Muscle of leg (tissue), 11 donors: ENCODE results near the gene SCN2A. TPM values are rescaled to one million over a fixed set of nuclear protein-coding genes. Genes with fewer than 3 reads are reported as not detected.

Source experiments
- DNase-seq: peaks from one replicate; pipeline ENCODE4 v3.0.0; 2013
- H3K27ac ChIP-seq: one replicate; pipeline ENCODE4 v1.5.1; 2013; ENCODE audit warnings: mild to moderate bottlenecking, low read length, control low read depth
- H3K27me3 ChIP-seq: one replicate; pipeline ENCODE4 v1.6.1; 2013; ENCODE audit warnings: low read length; ENCODE audit not compliant: control insufficient read depth, insufficient read depth
- H3K36me3 ChIP-seq: one replicate; pipeline ENCODE4 v1.6.1; 2013; ENCODE audit warnings: low read length; ENCODE audit not compliant: control insufficient read depth, insufficient read depth
- H3K4me1 ChIP-seq: one replicate; pipeline ENCODE4 v1.6.1; 2013; ENCODE audit warnings: low read length; ENCODE audit not compliant: control insufficient read depth, insufficient read depth
- H3K4me3 ChIP-seq: one replicate; pipeline ENCODE4 v1.5.1; 2013; ENCODE audit warnings: low read length, control low read depth
- H3K9me3 ChIP-seq: replicated peaks from 2 replicates; pipeline ENCODE4 v1.6.1; 2013; ENCODE audit warnings: low read depth, low read length; ENCODE audit not compliant: control insufficient read depth
- WGBS: methylation state at CpG from one replicate; pipeline ENCODE4 v1.1.5; 2013; ENCODE audit warnings: missing lambda C conversion rate; ENCODE audit not compliant: insufficient coverage; 5-methylcytosine and 5-hydroxymethylcytosine counted together
- polyA plus RNA-seq, 8 donors: library from polyadenylated mRNA; unstranded; fragments of 120-200 nt; gene quantifications; one replicate each; pipeline versions ENCODE4 v1.2.1 to v1.2.3, GENCODE V29; 2013; ENCODE audit warnings: inconsistent platforms in 1 of 8, low replicate concordance in 1 of 8; ENCODE audit not compliant: insufficient read length in 8 of 8, insufficient read depth in 1 of 8
- total RNA-seq: library from RNA; stranded (reverse); fragments of 120-200 nt; gene quantifications from one replicate; pipeline ENCODE4 v1.2.4, GENCODE V29; 2013

The SCN2A gene
- total and polyA plus RNA-seq, 9 donors = 0.01 to 0.09 (median 0.05) TPM; not detected in 1

- no CpG with 5 or more reads among the region's 5 CpGs for WGBS
- Histone ChIP-seq H3K27me3 (no peaks in the 10 kb centered on the region), H3K27ac (no peak overlapping the region), H3K36me3 (no peaks in the 10 kb centered on the region), H3K4me3 (no peak overlapping the region), H3K9me3 (no peaks in the 10 kb centered on the region), H3K4me1 (no peaks in the 10 kb centered on the region)
- DNase-seq = no peak
Observed at GRCh38 chr2:165277860-165278656, 38.8 kb downstream of the SCN2A start.

DNA sequence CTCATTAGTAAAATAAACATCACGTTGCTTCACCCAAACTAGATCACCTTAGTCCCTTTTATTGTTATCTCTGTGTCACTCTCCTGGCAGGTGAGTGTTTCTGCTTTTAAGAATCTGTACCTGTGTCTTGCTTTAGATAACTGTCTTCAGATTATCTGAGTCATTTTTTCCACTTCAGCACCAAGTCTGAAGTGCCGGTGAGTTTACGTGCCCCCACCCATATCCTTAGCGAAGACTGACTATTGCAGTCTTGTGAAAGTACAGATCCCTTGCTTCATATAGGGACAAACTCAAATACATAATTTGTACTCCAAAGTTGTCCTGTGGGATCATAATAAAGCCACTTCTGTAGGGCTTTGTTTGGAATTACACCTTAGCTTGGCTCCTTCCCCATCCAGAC, 41.1 kb downstream of the SCN2A start:
- no peak overlapping the region for H3K27ac ChIP-seq
- 78% methylated on average over 3 of the region's 4 CpGs for WGBS

GRCh38 chr2:165281387-165281786, 42.2 kb downstream of the SCN2A start:
- Histone ChIP-seq H3K4me3 (no peak overlapping the region), H3K27ac (no peak overlapping the region), H3K9me3 (no peaks in the 10 kb centered on the region), H3K27me3 (no peaks in the 10 kb centered on the region), H3K4me1 (no peaks in the 10 kb centered on the region), H3K36me3 (no peaks in the 10 kb centered on the region)
- no peak for DNase-seq
- WGBS = 87% methylated on average over 3 of the region's 4 CpGs

More for the DNA sequence above, 41.1 kb downstream of the SCN2A start:
- Histone ChIP-seq H3K4me3 (no peak overlapping the region), H3K36me3 (no peaks in the 10 kb centered on the region), H3K27me3 (no peaks in the 10 kb centered on the region), H3K9me3 (no peaks in the 10 kb centered on the region), H3K4me1 (no peaks in the 10 kb centered on the region)
- no peak for DNase-seq

GRCh38 chr2:165283342-165283741, 44.1 kb downstream of the SCN2A start:
- DNase-seq = no peak
- no peak overlapping the region for H3K27ac ChIP-seq
- no peaks in the 10 kb centered on the region for H3K9me3 ChIP-seq
- no peaks in the 10 kb centered on the region for H3K36me3 ChIP-seq
- H3K27me3 ChIP-seq = no peaks in the 10 kb centered on the region
- WGBS = 100% methylated on average over 1 of the region's 1 CpG
- H3K4me1 ChIP-seq = no peaks in the 10 kb centered on the region
- no peak overlapping the region for H3K4me3 ChIP-seq

- Histone ChIP-seq H3K4me1 (no peaks in the 10 kb centered on the region), H3K9me3 (no peaks in the 10 kb centered on the region), H3K27me3 (no peaks in the 10 kb centered on the region), H3K27ac (no peak overlapping the region), H3K4me3 (no peak overlapping the region), H3K36me3 (no peaks in the 10 kb centered on the region)
- no peak for DNase-seq
- WGBS = 75% methylated on average over 2 of the region's 3 CpGs
Observed at GRCh38 chr2:165287094-165287778, 48.0 kb downstream of the SCN2A start.

GRCh38 chr2:165289069-165289468, 49.9 kb downstream of the SCN2A start:
- DNase-seq = no peak
- no peak overlapping the region for H3K27ac ChIP-seq
- H3K36me3 ChIP-seq = no peaks in the 10 kb centered on the region
- H3K4me1 ChIP-seq = no peaks in the 10 kb centered on the region
- H3K27me3 ChIP-seq = no peaks in the 10 kb centered on the region
- H3K4me3 ChIP-seq = no peak overlapping the region
- WGBS = no CpG with 5 or more reads among the region's 2 CpGs
- H3K9me3 ChIP-seq = no peaks in the 10 kb centered on the region

- no peaks in the 10 kb centered on the region for H3K4me1 ChIP-seq
- peak; percentile 96 for DNase-seq
- H3K36me3 ChIP-seq = no peaks in the 10 kb centered on the region
- no peak overlapping the region for H3K27ac ChIP-seq
- H3K4me3 ChIP-seq = no peak overlapping the region
- H3K27me3 ChIP-seq = no peaks in the 10 kb centered on the region
- WGBS = 100% methylated on average over 1 of the region's 6 CpGs
- H3K9me3 ChIP-seq = no peaks in the 10 kb centered on the region
Observed at GRCh38 chr2:165293440-165294420, 54.5 kb downstream of the SCN2A start.

DNA sequence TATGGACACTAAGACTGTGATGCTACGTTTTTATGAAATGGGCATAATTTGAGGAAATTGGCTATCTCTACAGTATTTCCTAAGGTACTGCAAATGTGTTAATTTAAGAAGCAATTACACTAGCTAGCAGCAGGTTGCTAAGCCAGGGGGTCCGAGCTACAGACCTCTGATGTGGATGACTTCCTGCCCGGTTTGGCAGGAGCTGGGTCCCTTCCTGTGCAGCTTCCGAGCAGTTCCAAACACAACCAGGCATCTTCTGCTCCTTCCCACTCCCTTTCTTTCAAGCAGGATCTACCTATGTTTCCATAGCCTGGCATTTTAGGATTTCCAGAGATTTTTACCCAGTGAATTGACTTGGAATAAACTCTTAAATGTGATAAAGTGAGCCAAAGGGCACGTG, 55.7 kb downstream of the SCN2A start:
- H3K36me3 ChIP-seq = no peaks in the 10 kb centered on the region
- WGBS = 54% methylated on average over 4 of the region's 5 CpGs
- H3K9me3 ChIP-seq = no peaks in the 10 kb centered on the region
- DNase-seq = no peak
- no peaks in the 10 kb centered on the region for H3K4me1 ChIP-seq
- no peak overlapping the region for H3K27ac ChIP-seq
- no peak overlapping the region for H3K4me3 ChIP-seq
- no peaks in the 10 kb centered on the region for H3K27me3 ChIP-seq

- H3K9me3 ChIP-seq = no peaks in the 10 kb centered on the region
- DNase-seq = no peak
- no peak overlapping the region for H3K4me3 ChIP-seq
- 79% methylated on average over 4 of the region's 4 CpGs for WGBS
- no peaks in the 10 kb centered on the region for H3K4me1 ChIP-seq
- no peak overlapping the region for H3K27ac ChIP-seq
- H3K36me3 ChIP-seq = no peaks in the 10 kb centered on the region
- no peaks in the 10 kb centered on the region for H3K27me3 ChIP-seq
Observed at GRCh38 chr2:165295643-165296042, 56.4 kb downstream of the SCN2A start.
